ENCODE results near the gene CDKN1A. TPM values are rescaled to one million over a fixed set of nuclear protein-coding genes. Genes with fewer than 3 reads are reported as not detected.

The CDKN1A gene
- total RNA-seq, 1 donor from 2014 or later = 245 TPM

Other genes starting within 250 kb of the CDKN1A start
- not detected for gene PXT1, start 235.9 kb upstream of the CDKN1A start, total RNA-seq
- gene KCTD20, start 235.7 kb upstream of the CDKN1A start, total RNA-seq = 81.7 TPM
- gene STK38, start 131.2 kb upstream of the CDKN1A start, total RNA-seq = 31.2 TPM
- gene SRSF3, start 84.4 kb upstream of the CDKN1A start, total RNA-seq = 214 TPM
- 0.35 TPM for gene RAB44, start 19.1 kb downstream of the CDKN1A start, total RNA-seq
- 2.8 TPM for gene CPNE5, start 160.7 kb downstream of the CDKN1A start, total RNA-seq
- 21.2 TPM for gene PPIL1, start 196.1 kb downstream of the CDKN1A start, total RNA-seq
- gene C6orf89, start 207.2 kb downstream of the CDKN1A start, total RNA-seq = 61.6 TPM